Trophoblast cell (in vitro differentiated cells and primary cell): ENCODE data around the gene CTBP2.
A peak's percentile ranks its signal among the peaks of the same experiment; 100 is the strongest.

ENCODE experiments used
- DNase-seq, 2 donors: peaks; one replicate each; pipeline ENCODE4 v3.0.0-alpha.2; 2016
- H2AFZ ChIP-seq: 2 replicates; pipeline ENCODE4 v1.6.1; 2013; ENCODE audit warnings: low read length, moderate library complexity, mild to moderate bottlenecking; ENCODE audit not compliant: insufficient read depth, poor library complexity
- H2AK5ac ChIP-seq: 2 replicates; pipeline ENCODE4 v1.6.1; 2013; ENCODE audit warnings: mild to moderate bottlenecking, low read length
- H2BK120ac ChIP-seq: 2 replicates; pipeline ENCODE4 v1.6.1; 2013; ENCODE audit warnings: low read length, mild to moderate bottlenecking, moderate library complexity; ENCODE audit not compliant: insufficient read depth, poor library complexity
- H2BK12ac ChIP-seq: 2 replicates; pipeline ENCODE4 v1.6.1; 2013; ENCODE audit warnings: mild to moderate bottlenecking, low read length, moderate library complexity
- H2BK5ac ChIP-seq: 2 replicates; pipeline ENCODE4 v1.6.1; 2013; ENCODE audit warnings: low read length, low read depth, moderate library complexity, mild to moderate bottlenecking; ENCODE audit not compliant: poor library complexity
- H3K14ac ChIP-seq: 2 replicates; pipeline ENCODE4 v1.6.1; 2013; ENCODE audit warnings: mild to moderate bottlenecking, low read length
- H3K18ac ChIP-seq: 2 replicates; pipeline ENCODE4 v1.6.1; 2013; ENCODE audit warnings: mild to moderate bottlenecking, low read length
- H3K23ac ChIP-seq: 2 replicates; pipeline ENCODE4 v1.6.1; 2013; ENCODE audit warnings: low read length
- H3K27ac ChIP-seq: 2 replicates; pipeline ENCODE4 v1.5.1; 2013; ENCODE audit warnings: low read depth, mild to moderate bottlenecking, inconsistent platforms, low read length, moderate library complexity
- H3K27me3 ChIP-seq: 2 replicates; pipeline ENCODE4 v1.6.1; 2013; ENCODE audit warnings: inconsistent platforms, mild to moderate bottlenecking, low read length, moderate library complexity; ENCODE audit not compliant: insufficient read depth
- H3K36me3 ChIP-seq, 2 experiments: 1 replicate in 1 of 2; 2 replicates in 1 of 2; pipeline ENCODE4 v1.6.1; 2013; ENCODE audit warnings: low read length in 2 of 2, mild to moderate bottlenecking in 2 of 2, moderate library complexity in 1 of 2; ENCODE audit not compliant: insufficient read depth in 2 of 2, control insufficient read depth in 1 of 2
- H3K4ac ChIP-seq: 2 replicates; pipeline ENCODE4 v1.6.1; 2013; ENCODE audit warnings: low read depth, mild to moderate bottlenecking, low read length, moderate library complexity
- H3K4me1 ChIP-seq, 2 experiments: 1 replicate in 1 of 2; 2 replicates in 1 of 2; pipeline ENCODE4 v1.6.1; 2013; ENCODE audit warnings: low read length in 2 of 2, mild to moderate bottlenecking in 2 of 2, moderate library complexity in 1 of 2; ENCODE audit not compliant: insufficient read depth in 2 of 2, control insufficient read depth in 1 of 2
- H3K4me2 ChIP-seq: 2 replicates; pipeline ENCODE4 v1.6.1; 2013; ENCODE audit warnings: inconsistent platforms, mild to moderate bottlenecking, low read length, moderate library complexity
- H3K4me3 ChIP-seq: 2 replicates; pipeline ENCODE4 v1.5.1; 2013; ENCODE audit warnings: mild to moderate bottlenecking, low read depth, low read length, inconsistent platforms
- H3K79me1 ChIP-seq: one replicate; pipeline ENCODE4 v1.6.1; 2013; ENCODE audit warnings: low read length
- H3K79me2 ChIP-seq: 2 replicates; pipeline ENCODE4 v1.6.1; 2013; ENCODE audit warnings: low read length, mild to moderate bottlenecking; ENCODE audit not compliant: control insufficient read depth, insufficient read depth, poor library complexity
- H3K9ac ChIP-seq: 2 replicates; pipeline ENCODE4 v1.6.1; 2013; ENCODE audit warnings: mild to moderate bottlenecking, low read length
- H3K9me3 ChIP-seq: 2 replicates; pipeline ENCODE4 v1.6.1; 2013; ENCODE audit warnings: low read depth, mild to moderate bottlenecking, control low read depth, inconsistent platforms, low read length; ENCODE audit not compliant: insufficient read depth
- H4K12ac ChIP-seq: 2 replicates; pipeline ENCODE4 v1.6.1; 2013; ENCODE audit warnings: low read depth, mild to moderate bottlenecking, low read length, moderate library complexity
- H4K8ac ChIP-seq: 2 replicates; pipeline ENCODE4 v1.6.1; 2013; ENCODE audit warnings: low read depth, mild to moderate bottlenecking, low read length, moderate library complexity
- H4K91ac ChIP-seq: one replicate; pipeline ENCODE4 v1.6.1; 2013; ENCODE audit warnings: low read depth, mild to moderate bottlenecking, low read length, moderate library complexity
- WGBS: extraction: QIAGEN DNeasy Blood & Tissue Kit; methylation state at CpG from one replicate; pipeline ENCODE4 v1.1.7; 2013; ENCODE audit warnings: missing lambda C conversion rate; ENCODE audit not compliant: insufficient read length, insufficient coverage; ENCODE audit errors: extremely low coverage; 5-methylcytosine and 5-hydroxymethylcytosine counted together

The CTBP2 gene

DNA sequence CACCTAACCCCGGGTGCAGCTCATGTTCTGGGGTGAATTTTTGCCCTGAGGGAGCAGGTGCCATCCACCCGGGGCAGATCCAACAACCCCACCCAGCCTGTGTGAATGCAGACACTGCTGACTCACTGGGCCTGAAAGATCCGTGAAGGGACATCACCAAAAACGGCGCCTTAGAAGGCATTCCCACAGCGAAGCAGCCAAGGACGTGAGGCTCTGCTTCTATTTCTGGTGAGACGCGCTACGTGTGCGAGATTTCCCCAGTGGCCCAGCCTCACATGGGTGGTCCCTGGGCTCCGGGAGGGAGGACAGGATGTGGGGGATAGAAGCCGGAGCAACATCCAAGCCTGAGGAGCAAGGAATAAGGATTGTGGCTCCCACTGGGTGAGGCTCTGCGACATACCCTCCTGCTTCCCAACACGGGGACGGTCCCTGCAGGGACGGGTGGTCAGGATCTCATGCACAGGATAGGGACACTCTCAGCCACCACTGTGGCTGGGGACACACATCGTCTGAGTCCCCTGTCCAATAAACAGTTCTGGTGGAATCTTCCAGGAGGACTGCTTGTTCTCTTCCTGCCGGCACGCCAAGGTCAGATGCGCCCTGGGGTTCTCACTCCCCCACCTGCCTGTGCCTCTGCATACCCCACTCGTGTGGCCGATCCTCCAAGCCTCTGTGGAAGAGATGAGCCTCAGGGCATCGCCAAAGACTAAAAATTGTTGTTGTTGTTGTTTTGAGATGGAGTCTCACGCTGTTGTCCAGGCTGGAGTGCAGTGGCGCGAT lies 148.2 kb downstream of the CTBP2 start:
- Histone ChIP-seq H2BK120ac (no peak overlapping the region), H3K9ac (no peak overlapping the region), H3K79me1 (no peaks in the 10 kb centered on the region), H3K9me3 (no peaks in the 10 kb centered on the region), H2BK12ac (no peak overlapping the region), H3K79me2 (no peaks in the 10 kb centered on the region), H3K18ac (peak overlapping the region; percentile 52), H3K4me3 (no peak overlapping the region), H3K27me3 (no peaks in the 10 kb centered on the region), H3K14ac (no peak overlapping the region), H3K23ac (no peak overlapping the region), H3K4ac (peak overlapping the region; percentile 23), H3K36me3 (peaks cover 17 to 19% of the 10 kb centered on the region in 2 experiments), H2AK5ac (no peak overlapping the region), H4K8ac (no peak overlapping the region), H2BK5ac (no peak overlapping the region), H4K91ac (no peak overlapping the region), H4K12ac (no peak overlapping the region), H2AFZ (no peak overlapping the region), H3K4me2 (no peak overlapping the region), H3K27ac (no peak overlapping the region), H3K4me1 (peaks cover 20 to 22% of the 10 kb centered on the region in 2 experiments)
- WGBS, result no CpG with 5 or more reads among the region's 27 CpGs
- DNase-seq, result no peak

DNA sequence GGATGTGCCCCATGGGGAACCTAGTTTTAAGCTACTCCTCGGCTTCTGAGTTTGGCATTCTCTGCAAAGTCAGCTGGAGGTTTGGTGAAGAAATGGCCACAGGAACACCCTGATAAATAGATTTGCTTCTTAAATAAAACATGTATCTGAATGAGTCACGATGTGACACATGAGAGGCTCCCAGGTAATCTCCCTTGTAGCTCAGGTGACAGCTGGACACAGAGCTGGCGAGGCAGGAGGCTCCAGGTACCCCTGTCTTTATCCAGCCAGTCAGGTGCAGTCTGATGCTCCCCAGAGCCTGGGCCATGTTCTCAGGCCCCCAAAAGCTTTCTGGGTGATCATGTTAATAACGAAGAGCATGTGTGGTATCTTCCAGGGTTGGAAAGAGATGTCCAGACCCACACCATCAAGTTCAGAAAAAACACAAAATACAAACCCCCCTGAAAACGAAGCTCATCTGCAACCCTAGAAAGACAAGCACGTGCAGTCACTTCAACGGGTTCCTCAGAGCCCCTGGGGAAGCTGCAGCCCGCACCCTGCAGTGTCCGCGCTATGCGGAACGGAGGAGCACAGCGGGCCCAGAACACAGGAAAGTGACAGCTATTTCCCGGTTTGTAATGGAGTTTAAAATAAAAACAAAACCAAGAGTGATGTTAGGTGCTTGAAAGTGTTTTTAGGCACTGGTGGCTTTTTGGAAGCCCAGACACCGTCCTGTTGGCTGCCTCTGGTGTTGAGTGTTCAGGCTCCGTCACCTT lies 149.0 kb downstream of the CTBP2 start:
- no peak overlapping the region for H3K23ac ChIP-seq
- no peak overlapping the region for H3K18ac ChIP-seq
- no peak overlapping the region for H3K9ac ChIP-seq
- peaks cover 18% of the 10 kb centered on the region in 2 experiments for H3K36me3 ChIP-seq
- no peaks in the 10 kb centered on the region for H3K79me2 ChIP-seq
- no peak overlapping the region for H2BK12ac ChIP-seq
- no peak for DNase-seq
- H3K14ac ChIP-seq, result no peak overlapping the region
- H2BK5ac ChIP-seq, result no peak overlapping the region
- H4K12ac ChIP-seq, result no peak overlapping the region
- no peak overlapping the region for H4K91ac ChIP-seq
- no peak overlapping the region for H3K4me2 ChIP-seq
- H3K27ac ChIP-seq, result no peak overlapping the region
- no peaks in the 10 kb centered on the region for H3K9me3 ChIP-seq
- H3K4me3 ChIP-seq, result no peak overlapping the region
- no peak overlapping the region for H2AFZ ChIP-seq
- H3K79me1 ChIP-seq, result no peaks in the 10 kb centered on the region
- no peaks in the 10 kb centered on the region for H3K27me3 ChIP-seq
- H3K4me1 ChIP-seq, result peaks cover 20 to 22% of the 10 kb centered on the region in 2 experiments
- no CpG with 5 or more reads among the region's 16 CpGs for WGBS
- no peak overlapping the region for H2AK5ac ChIP-seq
- H2BK120ac ChIP-seq, result no peak overlapping the region
- H3K4ac ChIP-seq, result peak overlapping the region; percentile 23
- no peak overlapping the region for H4K8ac ChIP-seq

DNA sequence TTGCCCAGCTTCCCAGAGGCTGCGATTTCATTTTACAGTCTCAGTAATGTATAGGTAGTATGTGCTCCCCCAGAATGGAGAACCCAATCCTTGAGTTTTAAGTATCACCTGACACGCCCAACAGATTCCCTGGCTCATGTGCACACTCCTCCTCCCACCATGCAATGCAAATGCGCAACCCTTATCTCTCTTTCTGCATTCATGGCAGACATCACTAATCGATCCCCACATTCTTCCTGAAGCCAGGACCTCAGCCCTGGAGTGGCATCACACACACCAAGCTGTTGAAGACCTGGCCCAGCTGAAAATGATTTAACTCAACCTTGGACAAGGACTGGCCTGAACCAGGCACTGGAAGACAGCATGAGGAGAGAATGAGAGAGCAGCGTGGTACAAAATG lies 150.0 kb downstream of the CTBP2 start:
- Histone ChIP-seq H2AFZ (no peak overlapping the region), H3K36me3 (peaks cover 24 to 25% of the 10 kb centered on the region in 2 experiments), H2AK5ac (no peak overlapping the region), H3K4me1 (peaks cover 13 to 17% of the 10 kb centered on the region in 2 experiments), H3K18ac (no peak overlapping the region), H4K12ac (no peak overlapping the region), H4K8ac (no peak overlapping the region), H3K4me2 (no peak overlapping the region), H3K79me2 (no peaks in the 10 kb centered on the region), H3K27me3 (no peaks in the 10 kb centered on the region), H2BK12ac (no peak overlapping the region), H3K9ac (no peak overlapping the region), H3K23ac (no peak overlapping the region), H2BK5ac (no peak overlapping the region), H3K9me3 (peaks cover 2% of the 10 kb centered on the region), H3K4me3 (no peak overlapping the region), H3K27ac (no peak overlapping the region), H3K79me1 (no peaks in the 10 kb centered on the region), H4K91ac (no peak overlapping the region), H3K4ac (no peak overlapping the region), H3K14ac (no peak overlapping the region), H2BK120ac (no peak overlapping the region)
- no CpG with 5 or more reads among the region's 5 CpGs for WGBS
- no peak for DNase-seq

DNA sequence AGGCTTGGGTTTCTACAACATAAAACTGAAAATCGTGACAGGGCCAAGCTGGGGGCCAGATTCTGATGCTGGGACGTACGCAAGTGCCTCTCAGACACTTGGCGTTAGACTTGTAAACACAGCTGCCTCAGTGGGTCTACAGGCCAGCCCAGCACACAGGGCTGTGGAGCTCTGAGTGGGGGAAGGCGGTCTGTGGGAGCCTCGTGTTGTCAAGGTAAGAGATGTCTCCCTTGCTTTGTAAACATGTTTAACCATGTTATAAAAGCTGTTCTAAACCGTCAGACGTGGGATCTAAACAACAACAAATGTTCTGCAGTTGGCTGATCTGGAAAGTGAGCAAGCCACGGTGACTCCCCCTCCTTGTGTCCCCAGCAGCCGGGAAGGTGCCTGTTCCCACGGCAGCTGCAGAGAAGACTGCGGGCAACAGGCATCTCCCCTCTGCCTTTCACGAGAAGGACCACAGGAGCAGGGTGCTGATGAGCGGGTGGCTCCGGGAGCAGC lies 150.7 kb downstream of the CTBP2 start:
- no peak overlapping the region for H4K91ac ChIP-seq
- H2BK120ac ChIP-seq, result no peak overlapping the region
- H3K23ac ChIP-seq, result no peak overlapping the region
- H2AFZ ChIP-seq, result no peak overlapping the region
- no peaks in the 10 kb centered on the region for H3K79me2 ChIP-seq
- no peak for DNase-seq
- peaks cover 4% of the 10 kb centered on the region for H3K9me3 ChIP-seq
- H4K8ac ChIP-seq, result no peak overlapping the region
- no peak overlapping the region for H2AK5ac ChIP-seq
- H3K36me3 ChIP-seq, result peaks cover 28 to 31% of the 10 kb centered on the region in 2 experiments
- no peak overlapping the region for H2BK12ac ChIP-seq
- H3K79me1 ChIP-seq, result no peaks in the 10 kb centered on the region
- H3K27ac ChIP-seq, result no peak overlapping the region
- no peak overlapping the region for H4K12ac ChIP-seq
- H3K27me3 ChIP-seq, result no peaks in the 10 kb centered on the region
- no peak overlapping the region for H3K18ac ChIP-seq
- H3K4me1 ChIP-seq, result peaks cover 7 to 10% of the 10 kb centered on the region in 2 experiments
- no peak overlapping the region for H3K4ac ChIP-seq
- H3K4me2 ChIP-seq, result no peak overlapping the region
- H3K14ac ChIP-seq, result no peak overlapping the region
- H3K4me3 ChIP-seq, result no peak overlapping the region
- no CpG with 5 or more reads among the region's 15 CpGs for WGBS
- H2BK5ac ChIP-seq, result no peak overlapping the region
- H3K9ac ChIP-seq, result no peak overlapping the region
